OCI-LY3 (cell line): ENCODE data around the gene NTPCR.

Experiments used
- EZH2phosphoT487 ChIP-seq: fragments of 200-600 bp; shearing (Covaris generic); IDR thresholded peaks from 2 replicates; pipeline ENCODE4 v1.6.1; 2018; ENCODE audit warnings: antibody characterized with exemption, mixed run types, low read depth
- TF ChIP-seq, protein P1 (sequence below): fragments of 200-600, 300-600 bp; sonication (generic); IDR thresholded peaks from 2 replicates; pipeline ENCODE4 v1.5.1; 2014; ENCODE audit warnings: antibody characterized with exemption, low read length, low read depth

DNA sequence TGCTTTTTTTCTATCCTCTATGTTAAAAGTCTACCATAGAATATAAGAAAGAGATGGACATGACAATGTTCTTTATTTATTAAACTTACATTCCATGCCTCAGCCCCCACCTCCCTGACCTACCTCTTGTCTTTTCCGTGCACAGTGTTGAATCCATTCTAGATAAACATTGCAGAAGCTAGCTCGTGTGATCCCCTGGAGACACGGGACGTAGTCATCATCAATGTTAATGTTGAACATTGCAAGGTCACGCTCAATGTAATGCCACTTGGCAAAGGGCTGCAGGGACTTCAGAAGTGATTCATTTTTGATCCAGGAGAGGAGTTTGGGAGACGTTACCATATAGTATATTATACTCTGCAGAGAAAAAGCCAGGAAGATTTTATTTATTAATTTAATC is 66.4 kb downstream of the NTPCR start:
- TF ChIP-seq, protein P1, sequence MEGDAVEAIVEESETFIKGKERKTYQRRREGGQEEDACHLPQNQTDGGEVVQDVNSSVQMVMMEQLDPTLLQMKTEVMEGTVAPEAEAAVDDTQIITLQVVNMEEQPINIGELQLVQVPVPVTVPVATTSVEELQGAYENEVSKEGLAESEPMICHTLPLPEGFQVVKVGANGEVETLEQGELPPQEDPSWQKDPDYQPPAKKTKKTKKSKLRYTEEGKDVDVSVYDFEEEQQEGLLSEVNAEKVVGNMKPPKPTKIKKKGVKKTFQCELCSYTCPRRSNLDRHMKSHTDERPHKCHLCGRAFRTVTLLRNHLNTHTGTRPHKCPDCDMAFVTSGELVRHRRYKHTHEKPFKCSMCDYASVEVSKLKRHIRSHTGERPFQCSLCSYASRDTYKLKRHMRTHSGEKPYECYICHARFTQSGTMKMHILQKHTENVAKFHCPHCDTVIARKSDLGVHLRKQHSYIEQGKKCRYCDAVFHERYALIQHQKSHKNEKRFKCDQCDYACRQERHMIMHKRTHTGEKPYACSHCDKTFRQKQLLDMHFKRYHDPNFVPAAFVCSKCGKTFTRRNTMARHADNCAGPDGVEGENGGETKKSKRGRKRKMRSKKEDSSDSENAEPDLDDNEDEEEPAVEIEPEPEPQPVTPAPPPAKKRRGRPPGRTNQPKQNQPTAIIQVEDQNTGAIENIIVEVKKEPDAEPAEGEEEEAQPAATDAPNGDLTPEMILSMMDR: no peak
- no peak for TF ChIP-seq EZH2phosphoT487
